C4-2B (cell line): ENCODE data around the gene CHCT1.

Experiments
- ZFX ChIP-seq: fragments of 450-650 bp; IDR thresholded peaks from 2 replicates; pipeline ENCODE4 v1.6.1; 2017
- TF ChIP-seq, protein P1 (sequence below): fragments of 450-650 bp; conservative IDR thresholded peaks from 2 replicates; pipeline ENCODE4 v1.5.1; 2017; ENCODE audit warnings: mild to moderate bottlenecking

DNA sequence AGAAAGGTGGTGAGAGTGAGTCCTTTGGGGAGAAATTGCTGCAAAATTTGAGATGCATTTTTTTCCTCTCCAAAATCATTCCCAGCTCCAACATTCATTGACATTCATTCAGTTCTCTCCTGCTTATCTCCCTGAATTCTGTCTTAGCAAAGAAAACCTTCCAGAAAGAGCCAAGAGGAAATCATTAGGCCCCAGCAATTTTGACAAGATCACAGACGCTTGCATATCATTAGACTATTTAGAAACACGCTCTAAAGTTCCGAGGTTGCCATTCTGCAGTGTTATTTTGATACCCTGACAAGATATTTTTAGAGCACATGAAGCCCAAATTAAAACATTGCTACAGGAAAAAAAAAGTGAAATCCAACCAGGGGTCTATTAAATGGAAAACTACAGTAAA, 9.6 kb upstream of the CHCT1 start:
- TF ChIP-seq, protein P1, sequence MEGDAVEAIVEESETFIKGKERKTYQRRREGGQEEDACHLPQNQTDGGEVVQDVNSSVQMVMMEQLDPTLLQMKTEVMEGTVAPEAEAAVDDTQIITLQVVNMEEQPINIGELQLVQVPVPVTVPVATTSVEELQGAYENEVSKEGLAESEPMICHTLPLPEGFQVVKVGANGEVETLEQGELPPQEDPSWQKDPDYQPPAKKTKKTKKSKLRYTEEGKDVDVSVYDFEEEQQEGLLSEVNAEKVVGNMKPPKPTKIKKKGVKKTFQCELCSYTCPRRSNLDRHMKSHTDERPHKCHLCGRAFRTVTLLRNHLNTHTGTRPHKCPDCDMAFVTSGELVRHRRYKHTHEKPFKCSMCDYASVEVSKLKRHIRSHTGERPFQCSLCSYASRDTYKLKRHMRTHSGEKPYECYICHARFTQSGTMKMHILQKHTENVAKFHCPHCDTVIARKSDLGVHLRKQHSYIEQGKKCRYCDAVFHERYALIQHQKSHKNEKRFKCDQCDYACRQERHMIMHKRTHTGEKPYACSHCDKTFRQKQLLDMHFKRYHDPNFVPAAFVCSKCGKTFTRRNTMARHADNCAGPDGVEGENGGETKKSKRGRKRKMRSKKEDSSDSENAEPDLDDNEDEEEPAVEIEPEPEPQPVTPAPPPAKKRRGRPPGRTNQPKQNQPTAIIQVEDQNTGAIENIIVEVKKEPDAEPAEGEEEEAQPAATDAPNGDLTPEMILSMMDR: no peak
- TF ChIP-seq ZFX: no peak
